Gastrocnemius medialis (tissue), 4 donors: ENCODE data around the gene ARHGAP26.

Experiments
- POLR2A ChIP-seq, 2 donors: fragments of 450-650 bp; IDR thresholded peaks; one replicate each; pipeline ENCODE4 v1.6.1; 2017; ENCODE audit warnings: antibody characterized with exemption in 2 of 2, mild to moderate bottlenecking in 2 of 2, moderate library complexity in 2 of 2
- TF ChIP-seq, protein P1 (sequence below), 5 experiments: fragments of 450-650 bp in 3 of 5; fragments of 200-600 bp in 2 of 5; sonication (generic) in 2 of 5; IDR thresholded peaks in 4 of 5; conservative IDR thresholded peaks in 1 of 5; 1 replicate in 4 of 5; 2 replicates in 1 of 5; pipeline ENCODE4 v1.5.1; 2016 to 2019; ENCODE audit warnings: antibody characterized with exemption in 5 of 5, mild to moderate bottlenecking in 3 of 5, moderate library complexity in 3 of 5

DNA sequence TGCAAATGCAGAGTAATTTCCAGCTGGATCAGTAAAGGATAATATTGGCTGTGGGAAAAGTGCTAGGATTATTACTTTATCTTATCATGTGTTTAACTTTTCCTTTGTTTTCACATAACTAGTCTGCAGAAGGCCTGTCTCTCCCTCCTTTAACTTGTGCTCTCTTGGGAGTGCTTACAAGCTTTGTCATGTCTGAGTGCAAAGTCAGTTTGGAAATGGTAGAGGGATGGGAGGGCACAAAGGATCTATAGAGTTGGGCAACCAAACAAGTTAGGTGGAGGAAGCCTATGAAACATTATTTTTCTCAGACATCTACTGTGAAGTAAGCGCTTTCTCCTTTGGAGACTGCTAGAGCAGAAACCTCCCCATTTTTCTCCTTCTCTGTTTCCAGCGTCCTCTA, 308.8 kb downstream of the ARHGAP26 start:
- TF ChIP-seq, protein P1, sequence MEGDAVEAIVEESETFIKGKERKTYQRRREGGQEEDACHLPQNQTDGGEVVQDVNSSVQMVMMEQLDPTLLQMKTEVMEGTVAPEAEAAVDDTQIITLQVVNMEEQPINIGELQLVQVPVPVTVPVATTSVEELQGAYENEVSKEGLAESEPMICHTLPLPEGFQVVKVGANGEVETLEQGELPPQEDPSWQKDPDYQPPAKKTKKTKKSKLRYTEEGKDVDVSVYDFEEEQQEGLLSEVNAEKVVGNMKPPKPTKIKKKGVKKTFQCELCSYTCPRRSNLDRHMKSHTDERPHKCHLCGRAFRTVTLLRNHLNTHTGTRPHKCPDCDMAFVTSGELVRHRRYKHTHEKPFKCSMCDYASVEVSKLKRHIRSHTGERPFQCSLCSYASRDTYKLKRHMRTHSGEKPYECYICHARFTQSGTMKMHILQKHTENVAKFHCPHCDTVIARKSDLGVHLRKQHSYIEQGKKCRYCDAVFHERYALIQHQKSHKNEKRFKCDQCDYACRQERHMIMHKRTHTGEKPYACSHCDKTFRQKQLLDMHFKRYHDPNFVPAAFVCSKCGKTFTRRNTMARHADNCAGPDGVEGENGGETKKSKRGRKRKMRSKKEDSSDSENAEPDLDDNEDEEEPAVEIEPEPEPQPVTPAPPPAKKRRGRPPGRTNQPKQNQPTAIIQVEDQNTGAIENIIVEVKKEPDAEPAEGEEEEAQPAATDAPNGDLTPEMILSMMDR (IDR thresholded peaks at IDR 0.05 in 4 of 5, conservative IDR thresholded peaks at IDR 0.05 in 1 of 5), result no peak
- TF ChIP-seq POLR2A (IDR thresholded peaks at IDR 0.05), result no peak
